Stimulated activated CD4-positive, alpha-beta T cell treated with anti-CD3 and anti-CD28 coated beads, Interleukin-2, amount 100 ng/mL, for 24 hours (primary cell): Measurements from ENCODE around the gene INSC.
A peak's percentile ranks its signal among the peaks of the same experiment; 100 is the strongest.

Source experiments
- DNase-seq, 2 donors: peaks; one replicate each; pipeline ENCODE4 v3.0.0-alpha.2; 2020

INSC gene

DNA sequence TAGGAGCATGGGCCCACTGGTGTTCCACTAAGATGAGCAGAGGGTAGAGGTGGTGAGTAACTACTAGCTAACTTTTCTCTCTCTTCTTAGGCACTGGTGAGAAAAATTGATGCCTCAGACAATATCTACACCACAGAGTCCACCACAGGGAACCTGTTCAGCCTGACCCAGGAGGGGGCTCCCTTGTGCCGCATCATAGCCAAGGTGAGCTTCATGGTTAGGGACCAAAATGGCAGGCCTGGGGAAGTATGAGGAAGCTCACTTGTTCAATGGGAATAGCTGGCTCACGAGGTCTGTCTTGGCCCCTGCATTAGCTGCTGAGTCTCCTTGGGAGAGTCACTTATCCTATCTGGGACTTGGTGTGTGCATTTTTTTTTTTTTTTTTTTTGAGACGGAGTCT is 75.9 kb downstream of the INSC start:
- DNase-seq, result no peak

DNA sequence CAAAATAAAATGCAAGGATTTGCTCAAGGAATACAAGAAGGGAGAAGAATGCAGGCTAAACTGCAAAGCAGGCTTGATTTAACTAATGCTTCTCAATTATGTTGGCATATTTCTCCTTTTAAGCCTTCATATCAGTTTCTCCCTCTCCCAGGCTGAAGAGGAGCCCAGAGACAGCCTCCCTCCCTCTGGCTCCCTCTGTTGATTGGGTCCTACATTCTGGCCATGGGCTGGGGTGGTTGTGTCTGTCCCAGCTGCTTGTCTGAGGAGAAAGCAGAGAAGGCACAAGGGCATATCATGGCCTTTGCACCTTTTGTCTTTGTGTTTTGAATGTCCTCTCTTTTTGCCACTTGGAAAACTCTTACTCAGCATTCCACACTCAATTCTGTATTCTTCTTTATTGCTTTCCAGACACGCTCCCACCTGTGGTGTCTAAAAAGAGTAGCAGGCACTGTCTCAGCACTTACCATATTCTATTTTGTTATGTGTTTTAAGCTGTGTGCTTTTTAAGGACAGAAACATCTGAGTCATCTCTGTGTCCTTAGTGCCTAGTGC is 77.4 kb downstream of the INSC start:
- DNase-seq, result no peak

DNA sequence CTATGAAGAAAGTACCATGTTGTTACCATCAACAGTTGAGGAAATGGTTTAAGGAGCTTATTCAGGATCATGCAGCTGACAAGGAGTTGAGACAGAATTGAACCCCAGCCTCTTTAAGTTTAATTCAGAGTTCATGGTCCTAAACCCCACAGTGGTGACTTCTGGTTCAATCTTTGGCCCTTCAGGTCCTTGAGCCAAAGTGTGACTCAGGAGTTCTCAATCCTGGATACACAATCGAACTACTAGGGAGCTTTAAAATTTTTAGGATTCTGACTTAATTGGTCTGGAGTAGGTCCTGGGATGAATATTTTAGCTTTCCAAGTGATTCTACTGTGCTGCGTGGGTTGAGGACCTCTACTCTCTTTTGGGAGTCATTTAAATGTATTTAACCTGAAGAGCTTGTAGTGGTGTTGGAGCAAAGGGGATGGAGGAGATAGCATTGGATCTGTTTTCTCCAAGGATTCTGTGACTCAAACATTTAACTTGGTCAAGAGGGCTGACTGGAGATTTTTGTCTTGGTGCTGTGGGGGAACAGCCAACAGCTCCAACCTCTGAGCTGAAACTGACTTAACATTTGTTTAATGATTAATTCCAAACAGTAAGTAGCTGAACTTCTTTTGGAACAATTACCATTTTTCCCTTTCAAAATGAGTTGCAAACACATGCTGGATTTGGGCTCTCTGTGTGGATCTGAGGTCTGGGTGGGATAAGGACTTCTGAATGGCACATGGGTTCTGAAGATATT is 80.1 kb downstream of the INSC start:
- DNase-seq, result no peak

DNA sequence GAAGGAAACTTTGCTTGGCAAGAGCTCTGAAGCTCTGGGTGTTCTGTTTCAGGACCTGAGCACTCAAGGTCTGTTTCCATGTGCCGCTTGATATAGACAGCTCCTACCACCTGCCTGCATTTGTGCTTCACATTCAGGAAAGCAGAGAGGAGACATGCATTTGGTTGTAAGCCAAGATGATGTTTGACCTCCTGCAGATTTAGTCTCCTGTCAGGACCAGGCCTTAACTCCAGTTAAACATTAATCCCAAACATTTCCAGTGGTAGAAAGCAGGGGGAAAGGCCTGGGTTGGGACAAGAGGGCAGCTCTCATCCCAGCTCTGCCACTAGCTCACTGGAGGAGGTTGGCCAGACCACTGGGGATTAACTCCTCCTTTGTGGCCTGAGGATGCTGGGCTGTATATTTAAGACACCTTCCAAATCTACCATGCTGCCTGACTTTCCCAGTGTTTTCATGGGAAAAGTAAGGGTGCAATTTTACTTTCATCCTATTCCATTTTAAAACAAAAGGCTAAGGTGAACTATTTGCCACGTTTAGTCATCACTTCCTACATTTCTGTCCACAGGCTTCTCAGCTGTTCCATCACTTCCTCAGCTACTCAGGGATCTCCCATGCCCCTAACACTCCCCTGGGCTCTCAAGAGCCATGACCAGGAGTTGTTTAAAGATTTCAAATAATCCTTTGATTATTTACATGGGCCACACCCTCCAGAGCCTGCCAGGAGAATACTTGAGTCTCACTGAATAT is 80.9 kb downstream of the INSC start:
- DNase-seq, result no peak

DNA sequence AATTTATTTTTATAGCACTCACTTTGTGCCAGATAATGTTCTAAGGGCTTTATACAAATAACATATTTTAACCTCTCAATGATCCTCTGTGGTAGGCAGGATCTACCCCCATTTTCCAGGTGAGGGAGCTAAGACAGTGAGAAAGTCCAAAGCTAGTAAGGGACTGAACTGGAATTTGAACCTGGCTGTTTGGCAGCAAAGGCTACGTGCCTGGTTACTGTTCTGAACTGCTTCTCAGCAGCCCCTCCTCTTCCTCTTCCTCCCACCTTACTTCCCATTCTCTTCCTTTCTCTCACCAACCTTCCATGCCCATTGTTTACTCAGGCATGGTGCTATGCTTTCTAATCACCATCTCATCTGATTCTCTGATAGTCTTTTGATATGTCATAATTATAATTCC is 82.0 kb downstream of the INSC start:
- no peak for DNase-seq

DNA sequence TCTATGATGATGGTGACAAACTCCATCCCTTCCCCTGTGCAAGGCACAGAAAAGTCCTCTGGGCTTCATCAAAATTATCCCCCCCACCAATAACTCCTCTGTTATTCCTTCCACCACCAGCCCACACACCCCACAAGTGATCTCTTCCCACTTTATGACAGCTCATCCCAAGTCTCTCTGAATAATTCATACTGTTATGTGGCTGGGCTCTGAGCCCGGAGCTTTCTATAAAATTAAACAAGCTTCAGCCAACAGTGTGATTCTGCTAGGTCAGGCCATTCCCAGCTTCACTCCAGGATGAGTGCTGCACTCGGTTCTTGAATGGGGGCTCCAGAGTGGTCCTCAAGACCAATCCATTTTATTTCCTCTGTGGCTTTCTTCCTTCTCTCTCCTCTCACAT is 83.0 kb downstream of the INSC start:
- no peak for DNase-seq

DNA sequence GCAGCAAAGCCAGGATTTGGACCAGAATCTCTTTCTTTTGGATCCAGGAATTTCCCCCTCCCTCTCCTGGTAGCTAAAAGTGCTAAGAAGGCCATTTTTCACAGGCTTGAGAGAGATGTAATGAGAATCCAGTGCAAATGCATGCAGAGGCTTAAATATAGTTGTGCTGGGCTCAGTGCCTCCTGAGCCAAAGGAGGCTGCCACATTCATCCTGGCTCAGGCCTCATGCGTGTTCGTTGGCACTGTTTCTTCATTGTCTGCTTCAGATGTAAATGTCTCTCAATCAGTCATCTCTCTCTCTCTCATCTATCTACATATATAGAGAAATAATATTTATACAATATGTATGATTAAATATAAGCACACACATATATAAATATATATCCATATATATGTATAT is 83.6 kb downstream of the INSC start:
- no peak for DNase-seq

DNA sequence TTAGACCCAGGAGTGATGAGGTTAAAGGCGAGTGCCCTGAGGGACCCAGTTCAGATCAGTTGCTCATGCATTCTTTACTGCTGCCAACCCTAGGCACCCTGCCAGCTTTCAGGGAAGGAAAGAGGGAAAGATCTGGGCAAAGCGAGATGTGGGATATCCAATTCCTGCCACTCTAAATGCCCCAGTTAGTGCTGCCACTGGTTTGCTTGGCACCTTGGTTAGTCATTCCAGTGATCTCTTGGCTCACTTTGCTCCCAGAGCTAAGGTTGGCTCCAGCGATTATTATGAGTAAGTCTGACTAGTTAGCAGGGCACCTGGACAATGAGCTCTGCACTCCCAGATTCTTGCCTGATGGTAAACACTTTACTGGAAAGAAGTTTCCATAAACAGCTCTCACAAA is 85.0 kb downstream of the INSC start:
- DNase-seq, result no peak

DNA sequence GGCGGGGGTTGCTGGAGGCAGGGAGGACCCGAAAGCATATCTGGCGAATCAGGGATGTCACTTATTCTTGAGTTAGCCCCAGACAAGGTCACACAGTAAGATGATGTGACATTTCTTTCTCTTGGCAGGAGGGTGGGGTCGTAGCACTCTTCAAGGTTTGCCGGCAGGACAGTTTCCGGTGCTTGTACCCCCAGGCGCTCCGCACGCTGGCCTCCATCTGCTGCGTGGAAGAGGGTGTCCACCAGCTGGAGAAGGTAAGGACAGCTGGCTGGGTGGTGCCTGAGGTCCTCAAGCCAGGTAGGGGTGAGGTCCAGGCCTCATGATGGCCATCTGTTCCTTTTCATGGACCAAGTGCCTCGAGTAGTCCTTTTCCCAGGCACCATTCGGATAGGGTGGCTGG is 86.0 kb downstream of the INSC start:
- DNase-seq, result no peak

DNA sequence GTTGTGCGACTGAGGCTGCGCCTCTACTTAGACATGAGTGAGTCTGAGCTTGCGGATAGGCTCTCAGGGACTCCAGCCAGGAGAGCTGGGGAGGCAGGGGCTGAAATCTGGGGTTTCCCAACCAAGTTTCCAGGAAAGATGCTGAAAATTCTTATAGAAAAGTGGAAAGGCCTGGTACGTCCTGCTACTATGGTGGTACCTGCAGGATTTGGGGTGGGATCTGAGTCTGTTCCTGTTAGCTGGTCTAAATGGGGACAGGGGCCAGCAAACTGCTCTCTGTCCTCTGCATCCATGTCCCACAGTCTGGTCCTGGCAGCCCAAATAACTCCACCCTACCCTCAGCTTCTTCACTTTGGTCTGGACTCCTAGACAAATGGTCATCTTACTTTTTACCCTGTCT is 86.9 kb downstream of the INSC start:
- no peak for DNase-seq

DNA sequence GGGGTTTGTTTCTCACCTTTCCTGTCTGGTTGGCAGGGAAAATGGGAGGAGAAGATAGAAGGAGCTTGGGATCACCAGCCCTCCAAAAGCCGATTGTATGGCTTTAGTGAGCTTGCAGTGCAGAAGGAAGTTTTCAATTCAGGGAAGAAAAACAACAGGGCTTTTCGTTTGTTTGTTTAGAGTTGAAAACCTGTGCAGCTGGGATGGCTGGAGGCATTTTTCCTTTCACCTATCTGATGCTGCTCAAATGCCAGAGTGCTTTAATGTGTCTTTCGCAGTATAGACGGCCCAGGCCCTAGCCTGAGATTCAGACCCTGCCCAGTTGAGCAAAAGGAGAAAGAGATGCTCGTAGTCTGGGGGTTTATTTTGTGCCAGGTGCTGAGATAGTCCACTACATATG is 87.9 kb downstream of the INSC start:
- no peak for DNase-seq

DNA sequence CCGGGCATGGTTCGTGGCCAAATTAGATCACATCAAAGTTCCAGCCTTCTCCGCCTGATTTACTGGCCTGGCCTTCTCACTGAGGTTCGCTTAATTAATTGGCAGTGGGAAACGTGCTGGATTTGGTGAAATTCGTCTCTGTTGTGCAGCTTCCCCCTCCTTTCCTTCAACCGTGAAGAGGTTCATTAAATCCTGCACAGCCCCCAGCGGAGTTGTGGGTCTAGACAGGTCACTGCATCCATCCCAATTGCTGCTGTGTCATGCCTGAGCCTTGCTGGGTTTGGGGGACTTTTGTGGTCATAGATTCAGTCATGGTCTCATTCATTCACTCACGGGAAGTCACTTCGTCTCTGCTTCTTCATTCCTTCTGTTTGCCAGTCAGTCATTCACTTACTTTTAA is 90.0 kb downstream of the INSC start:
- DNase-seq, result no peak

DNA sequence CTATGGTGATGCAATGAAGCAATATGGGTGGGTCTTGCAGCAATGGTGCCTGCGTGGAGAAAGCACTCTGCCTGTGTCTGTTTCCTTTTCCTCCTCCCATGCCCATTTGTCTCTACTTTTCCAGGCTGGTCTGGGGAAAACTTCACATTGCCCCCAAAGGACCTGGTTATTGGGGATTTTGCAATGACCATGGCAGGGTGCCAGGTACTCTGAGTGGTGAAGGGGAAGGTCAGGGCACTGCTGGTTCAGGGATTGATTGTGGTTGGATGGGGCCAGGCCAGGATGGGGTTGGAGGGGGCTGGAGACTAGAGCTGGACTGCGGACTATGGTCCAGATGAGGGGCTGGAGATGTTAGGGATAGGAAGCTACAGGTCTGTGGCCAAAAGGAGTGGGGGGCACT is 92.1 kb downstream of the INSC start:
- no peak for DNase-seq

DNA sequence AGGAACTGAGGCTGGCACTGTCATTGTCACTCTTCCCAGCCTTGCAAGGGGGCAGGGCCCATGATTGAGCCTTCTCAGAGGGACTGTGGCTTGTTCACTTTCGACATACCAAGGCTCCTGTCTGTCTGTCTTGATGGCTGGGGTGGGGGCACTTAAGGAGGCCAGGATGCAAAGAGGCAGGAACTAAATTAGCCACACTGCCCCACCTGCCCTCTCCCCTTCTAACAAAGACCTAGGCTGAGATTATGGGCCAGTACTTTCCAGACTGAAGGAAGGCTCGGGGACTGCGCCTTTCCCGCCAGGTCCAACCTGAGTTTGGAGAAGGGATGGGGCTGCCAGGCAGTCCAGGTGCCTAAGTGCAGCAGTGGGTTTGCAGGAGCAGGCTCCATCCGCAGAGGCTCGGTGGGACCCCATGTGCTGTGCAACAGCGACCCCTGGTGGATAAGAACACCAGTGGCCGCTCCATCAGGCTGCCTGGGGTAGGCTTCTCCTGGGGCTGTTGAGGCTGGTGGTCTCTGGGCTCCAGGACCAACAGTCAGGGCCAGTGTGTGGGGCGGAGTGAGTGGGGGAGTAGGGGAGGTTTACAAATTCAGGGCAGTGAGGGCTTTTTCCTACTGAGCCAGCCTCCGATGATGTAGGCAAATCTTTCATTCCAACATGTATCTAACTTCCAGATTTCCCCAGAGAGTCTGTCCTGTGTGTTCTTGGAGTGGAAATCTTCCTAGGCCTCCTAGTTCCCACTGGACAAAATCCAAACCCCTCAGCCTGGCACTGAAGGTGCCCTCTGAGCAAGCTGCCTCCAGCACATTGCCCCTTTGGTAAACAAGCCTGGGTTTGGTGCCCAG is 93.9 kb downstream of the INSC start:
- peak; percentile 77 to 78 for DNase-seq

DNA sequence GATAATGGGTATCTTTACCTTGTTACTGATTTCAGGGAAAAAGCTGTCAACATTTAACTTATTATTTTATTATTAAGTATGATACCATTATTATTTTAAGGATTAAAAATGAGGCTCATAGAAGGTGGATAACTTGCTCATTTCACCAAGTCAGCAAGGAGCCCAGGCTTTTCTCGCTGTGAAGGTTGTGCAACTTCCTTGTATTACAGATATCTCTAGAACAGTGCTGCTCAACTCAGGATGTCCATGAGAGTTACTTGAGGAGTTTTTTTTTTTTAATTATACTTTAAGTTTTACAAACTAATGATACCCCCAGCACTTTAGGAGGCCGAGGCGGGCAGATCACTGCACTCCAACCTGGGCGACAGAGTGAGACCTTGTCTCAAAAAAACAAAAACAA is 98.2 kb downstream of the INSC start:
- DNase-seq, result no peak

DNA sequence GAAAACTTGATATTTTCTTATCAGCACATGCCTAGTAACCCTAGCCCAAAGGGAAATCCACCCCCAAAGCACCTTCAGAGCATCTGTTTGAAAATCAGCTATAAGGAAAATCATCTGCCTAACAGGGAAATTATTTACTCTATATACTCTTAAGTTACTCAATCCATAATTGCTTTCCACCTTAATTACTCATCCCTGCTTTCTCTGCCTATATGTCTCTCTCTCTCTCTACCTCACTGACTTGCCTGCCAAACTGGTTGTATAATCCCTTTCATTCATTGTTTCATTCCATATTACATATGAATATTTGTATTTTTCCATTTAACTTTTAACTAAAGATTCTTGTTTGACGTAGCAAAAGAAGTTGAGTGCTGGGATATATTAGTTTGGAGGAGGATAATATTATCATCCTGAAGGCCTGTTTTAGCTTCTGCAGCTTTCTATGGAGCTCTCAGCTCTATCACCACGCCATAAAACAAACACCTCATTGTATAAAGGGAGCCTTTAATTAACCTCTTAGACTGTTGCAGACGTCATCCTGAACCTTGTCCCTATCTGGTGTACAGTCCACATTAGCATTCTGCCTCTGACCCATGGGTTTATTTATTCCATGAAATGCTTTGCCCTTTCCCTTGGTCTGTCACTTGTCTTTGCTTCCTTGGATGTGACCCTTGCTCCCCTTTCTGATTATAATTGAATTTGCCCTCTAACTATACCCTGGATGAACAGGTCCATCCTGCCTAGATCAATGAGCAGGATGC is 98.9 kb downstream of the INSC start:
- DNase-seq, result no peak

DNA sequence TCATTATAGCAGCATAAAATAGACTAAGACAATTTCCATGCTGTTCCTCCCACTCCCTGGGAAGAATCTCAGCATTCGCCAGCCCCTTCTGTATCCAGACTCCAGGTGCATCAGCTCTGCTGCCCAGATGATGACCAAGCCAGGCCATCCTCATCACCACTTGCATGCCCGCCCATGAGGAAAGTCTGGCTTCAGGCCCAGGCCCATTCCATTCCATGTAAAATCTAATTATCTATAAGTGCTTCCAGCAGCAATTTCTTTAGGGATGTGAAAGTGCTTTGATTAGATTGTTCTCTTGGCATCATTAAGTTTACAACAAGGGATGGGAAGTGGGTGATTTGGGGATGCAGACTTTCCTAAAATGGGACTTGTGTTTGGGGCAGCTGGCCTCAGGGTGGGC is 100.3 kb downstream of the INSC start:
- no peak for DNase-seq

DNA sequence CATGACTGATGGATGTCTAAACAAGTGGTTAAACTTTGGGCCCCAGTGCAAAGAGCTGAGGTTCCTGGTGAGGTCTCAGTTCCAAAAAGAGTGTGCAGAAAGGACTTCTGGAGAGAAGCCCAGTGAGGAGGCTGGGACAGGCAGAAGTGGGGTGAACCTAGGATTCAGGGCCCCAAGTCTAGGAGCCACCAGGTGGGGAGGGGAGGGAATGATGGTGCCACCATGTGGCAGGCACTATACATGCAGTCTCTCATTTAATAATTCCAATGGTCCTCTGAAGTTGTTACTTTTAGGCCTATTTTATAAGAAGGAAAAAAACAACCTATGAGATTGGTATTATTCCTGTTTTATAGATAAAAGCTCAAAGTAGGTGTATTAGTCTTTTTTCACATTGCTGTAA is 102.0 kb downstream of the INSC start:
- DNase-seq, result peak in 1 of 2 donors; percentile 5

DNA sequence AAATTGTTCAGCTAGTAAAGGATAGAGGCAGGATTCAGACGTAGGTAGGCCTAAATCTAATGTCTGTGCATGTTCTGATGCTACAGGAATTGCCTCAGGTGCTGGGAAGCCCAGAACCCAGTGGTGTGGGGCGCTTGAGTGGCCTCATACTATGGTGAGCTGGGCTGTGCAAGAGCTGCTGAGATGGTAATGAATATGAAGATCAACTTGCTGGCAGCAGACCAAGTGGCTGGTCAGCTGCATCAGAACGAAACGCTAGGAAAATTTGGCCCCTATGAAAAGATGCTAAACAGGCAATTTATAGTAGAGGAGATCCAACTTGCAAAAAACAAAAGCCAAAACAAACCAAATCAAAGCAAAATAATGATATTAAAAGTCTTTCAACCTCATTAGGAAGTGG is 102.7 kb downstream of the INSC start:
- DNase-seq, result no peak

DNA sequence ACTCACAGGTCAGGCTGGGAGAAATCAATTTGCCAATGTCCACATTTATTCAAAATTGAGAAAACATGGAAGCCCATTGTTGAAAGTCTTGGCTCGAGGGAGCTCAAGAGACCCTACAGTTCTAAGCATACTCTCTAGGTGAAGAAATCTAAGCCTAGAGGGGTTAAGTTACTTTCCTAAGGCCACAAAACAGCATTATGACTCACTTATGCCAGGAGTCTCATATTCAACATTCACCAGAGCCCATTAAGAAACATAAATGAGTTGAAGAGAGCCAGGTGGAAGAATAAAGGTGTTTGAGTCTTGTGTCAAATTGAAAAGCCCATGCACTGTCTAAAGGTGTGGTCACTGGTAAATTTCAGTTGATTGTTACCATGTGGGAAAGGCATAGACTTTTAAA is 108.1 kb downstream of the INSC start:
- DNase-seq, result no peak

DNA sequence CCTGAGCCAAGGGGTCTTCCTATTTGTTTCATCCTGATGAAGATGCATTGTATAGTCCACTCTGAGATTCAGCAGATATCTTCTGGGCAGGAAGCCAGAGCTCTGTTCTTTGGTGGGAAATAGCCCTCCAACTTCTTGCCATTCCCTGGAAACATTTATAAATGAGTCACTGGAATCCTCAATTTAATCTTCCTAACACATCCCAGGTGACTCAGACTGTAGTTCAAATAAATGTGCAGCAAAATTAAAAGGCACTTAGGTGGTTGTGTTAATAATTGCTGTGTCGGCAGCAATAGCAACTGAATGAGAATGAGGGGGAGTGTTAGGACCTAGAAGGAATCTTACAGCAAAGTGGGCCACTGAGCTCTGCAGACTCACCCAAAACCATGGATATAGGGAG is 108.6 kb downstream of the INSC start:
- DNase-seq, result no peak

DNA sequence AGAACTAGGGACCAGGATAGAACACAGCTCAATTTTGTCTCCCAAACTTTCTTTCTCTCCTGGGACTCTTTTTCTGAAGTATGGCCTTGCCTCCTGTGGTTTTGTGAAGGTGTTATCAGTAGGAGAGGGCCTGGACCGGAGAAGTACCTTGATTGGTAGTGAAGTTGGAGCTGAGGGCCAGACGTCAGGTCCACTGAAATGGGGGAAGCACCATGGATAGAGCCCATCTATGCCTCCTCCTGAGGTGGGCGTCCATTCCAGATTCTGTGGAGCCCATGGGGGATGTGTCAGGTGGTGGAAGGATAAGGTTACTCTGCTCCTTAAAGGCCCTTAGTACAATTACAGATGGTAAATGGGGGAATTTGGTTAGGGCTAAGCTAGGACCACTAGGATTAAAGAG is 109.7 kb downstream of the INSC start:
- no peak for DNase-seq

DNA sequence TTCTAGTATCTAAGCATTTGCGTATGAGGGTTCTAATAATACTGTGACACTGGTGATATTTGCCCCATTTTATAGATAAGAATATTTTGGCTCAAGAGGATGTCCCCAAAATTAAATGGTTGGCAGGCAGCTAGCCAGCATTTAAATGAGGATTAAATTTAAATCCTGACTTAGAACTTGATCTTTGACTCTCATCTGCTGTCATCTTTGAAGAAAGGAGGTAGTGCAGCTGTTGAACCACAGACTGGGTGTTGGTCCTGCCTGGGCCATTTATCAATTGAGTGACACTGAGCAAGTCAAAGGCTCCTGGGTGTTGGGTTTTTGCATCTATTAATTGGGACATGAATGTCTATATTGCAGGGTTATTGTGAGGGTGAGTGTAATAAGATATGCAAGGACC is 112.3 kb downstream of the INSC start:
- no peak for DNase-seq
